Effector memory CD8-positive, alpha-beta T cell (primary cell): ENCODE results near the gene TEX261.
"Not testable (repeated sequence)": the region's sequence is repeated elsewhere in the genome, so short reads cannot be mapped to it uniquely, and the experiment has no call there.

Experiments used
- ATAC-seq: fragments of 150-1000 bp; cut with Tn5 transposase; replicated peaks from 2 replicates; pipeline ENCODE4 v1.10.0; 2021; ENCODE audit warnings: mild to moderate bottlenecking, moderate library complexity
- DNase-seq, 3 experiments: peaks; one replicate each; pipeline ENCODE4 v3.0.0; 2021
- H3K27ac Mint-ChIP-seq, 2 donors: one replicate each; pipeline ENCODE4 v1.8.0; 2022; ENCODE audit warnings: mild to moderate bottlenecking in 2 of 2, mixed read lengths in 2 of 2, moderate library complexity in 2 of 2
- H3K27me3 Mint-ChIP-seq, 2 donors: one replicate each; pipeline ENCODE4 v1.8.0; 2022; ENCODE audit warnings: mixed read lengths in 2 of 2
- H3K36me3 Mint-ChIP-seq: one replicate; pipeline ENCODE4 v1.8.0; 2022; ENCODE audit warnings: mild to moderate bottlenecking, moderate library complexity, mixed read lengths; ENCODE audit not compliant: insufficient read depth
- H3K4me1 Mint-ChIP-seq, 2 donors: one replicate each; pipeline ENCODE4 v1.8.0; 2022; ENCODE audit warnings: low read depth in 2 of 2, mixed read lengths in 2 of 2
- H3K4me3 Mint-ChIP-seq, 2 donors: one replicate each; pipeline ENCODE4 v1.8.0; 2022; ENCODE audit warnings: mild to moderate bottlenecking in 2 of 2, mixed read lengths in 2 of 2, moderate library complexity in 2 of 2
- H3K9me3 Mint-ChIP-seq, 2 donors: one replicate each; pipeline ENCODE4 v1.8.0; 2022; ENCODE audit warnings: mixed read lengths in 2 of 2
- total RNA-seq, 9 experiments: gene quantifications; one replicate each; lab custom pipeline; 2026; lab: John Stamatoyannopoulos, UW

TEX261 gene
- 21.5 to 76.2 (median 46.3) reads per million in 9 experiments for total RNA-seq

GRCh38 chr2:70994699-70995425, at the start of gene TEX261:
TEX261 (minus strand) TSS chr2:70994873; CDS start chr2:70994757, 116 bp downstream.
- Mint-ChIP-seq H3K4me3 (peak within 1 kb of the TSS; percentile 87 to 100), H3K36me3 (peaks cover 19% of the 10 kb centered on the region), H3K27me3 (no peaks in the 10 kb centered on the region), H3K27ac (peak within 1 kb of the TSS; percentile 74 to 95), H3K9me3 (no peaks in the 10 kb centered on the region), H3K4me1 (peaks cover 27 to 34% of the 10 kb centered on the region in 2 donors)
- peak; percentile 93 for ATAC-seq
- DNase-seq: peak; percentile 90 to 93 (median 92)

DNA sequence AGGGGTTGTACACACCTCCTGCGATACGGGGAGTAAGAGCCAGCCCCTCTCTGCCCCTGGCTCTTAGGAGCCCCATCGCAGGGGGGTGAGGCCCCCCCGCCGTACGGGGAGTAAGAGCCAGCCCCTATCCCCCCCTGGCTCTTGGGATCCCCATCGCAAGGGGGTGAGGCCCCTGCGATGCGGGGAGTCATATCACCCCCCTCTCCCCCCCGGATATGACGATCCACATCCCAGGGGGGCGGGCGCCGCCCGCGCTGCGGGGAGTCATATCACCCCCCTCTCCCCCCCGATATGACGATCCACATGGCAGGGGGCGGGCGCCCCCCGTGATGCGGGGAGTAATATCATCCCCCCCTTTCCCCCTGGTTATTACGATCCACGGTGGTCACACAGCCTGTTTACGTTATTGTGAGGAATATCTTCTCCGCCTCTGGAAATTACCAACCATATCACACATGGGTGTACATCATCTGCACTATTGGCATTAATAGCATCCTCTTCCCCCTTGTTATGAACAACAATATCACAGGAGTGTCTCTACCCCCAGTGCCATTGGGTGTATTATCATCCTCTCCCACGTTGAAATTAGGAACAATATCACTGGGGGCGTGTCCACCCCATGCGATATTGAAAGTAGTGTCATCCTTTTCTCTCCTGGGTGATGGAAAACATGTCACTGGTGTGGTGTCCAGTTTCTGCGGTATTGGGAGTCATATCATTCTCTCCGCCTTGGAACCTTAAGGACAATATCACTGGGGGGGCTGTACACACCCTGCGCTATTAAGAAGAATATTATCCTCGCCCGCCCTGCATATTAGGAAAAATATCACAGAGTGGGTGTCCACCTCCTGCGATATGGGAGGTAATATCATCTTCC, 49.1 kb upstream of the TEX261 start:
- no peaks in the 10 kb centered on the region for H3K9me3 Mint-ChIP-seq
- no peak for ATAC-seq
- H3K4me3 Mint-ChIP-seq: no peak overlapping the region
- H3K27ac Mint-ChIP-seq: no peak overlapping the region
- peaks cover 17 to 29% of the 10 kb centered on the region in 2 donors for H3K27me3 Mint-ChIP-seq
- H3K4me1 Mint-ChIP-seq: no peaks in the 10 kb centered on the region
- DNase-seq: no peak
- H3K36me3 Mint-ChIP-seq: no peaks in the 10 kb centered on the region

DNA sequence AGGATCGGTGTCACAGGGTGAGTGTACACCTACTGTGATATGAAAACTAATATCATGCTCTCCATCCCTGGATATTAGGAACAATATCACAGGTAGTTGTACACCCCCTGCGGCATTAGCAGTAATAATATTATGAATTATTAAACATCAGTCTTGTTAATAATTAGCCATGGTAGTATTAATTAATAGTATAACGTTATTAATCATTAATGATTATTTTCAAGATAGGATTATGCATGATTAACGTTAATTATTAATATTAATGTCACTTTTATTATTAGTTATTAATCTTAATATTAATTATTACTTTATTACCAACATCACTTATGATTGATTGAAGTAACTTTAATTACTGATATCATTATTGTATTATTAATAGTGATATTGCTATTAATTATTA, 47.6 kb upstream of the TEX261 start:
- Mint-ChIP-seq H3K4me3 (no peak overlapping the region), H3K9me3 (no peaks in the 10 kb centered on the region), H3K27me3 (peaks cover 27 to 43% of the 10 kb centered on the region in 2 donors), H3K4me1 (no peaks in the 10 kb centered on the region), H3K36me3 (no peaks in the 10 kb centered on the region), H3K27ac (no peak overlapping the region)
- DNase-seq (no peak), ATAC-seq (no peak)

DNA sequence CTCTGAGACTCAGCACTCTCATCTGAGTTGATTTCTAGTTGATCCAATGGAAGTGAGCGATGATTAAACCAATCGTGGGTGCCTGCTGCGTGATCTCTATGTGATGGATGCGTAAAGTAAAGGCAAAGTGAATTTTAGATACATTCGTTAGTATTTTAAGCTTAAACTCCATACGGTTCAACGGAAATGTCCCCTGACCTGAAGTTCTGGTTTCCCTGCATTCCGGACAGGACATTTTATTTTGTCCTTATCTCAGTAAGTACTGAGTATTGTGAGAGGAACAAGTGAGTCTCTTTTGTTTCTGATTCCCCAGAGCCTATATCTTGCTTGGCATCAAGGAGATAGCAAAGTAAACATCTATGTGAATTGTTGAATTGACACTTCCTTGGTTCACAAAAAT, 41.6 kb upstream of the TEX261 start:
- DNase-seq, H3K36me3 Mint-ChIP-seq, H3K4me1 Mint-ChIP-seq, ATAC-seq, H3K27ac Mint-ChIP-seq, H3K4me3 Mint-ChIP-seq, H3K9me3 Mint-ChIP-seq: not testable (repeated sequence)
- H3K27me3 Mint-ChIP-seq: peaks cover 57 to 71% of the 10 kb centered on the region in 2 donors

- not testable (repeated sequence) for H3K4me3 Mint-ChIP-seq, H3K4me1 Mint-ChIP-seq, ATAC-seq, H3K36me3 Mint-ChIP-seq, H3K9me3 Mint-ChIP-seq
- H3K27ac Mint-ChIP-seq: peak overlapping the region in 1 of 2 donors; percentile 16
- DNase-seq: peak; percentile 10 to 25 (median 15)
- H3K27me3 Mint-ChIP-seq: peaks cover 19 to 31% of the 10 kb centered on the region in 2 donors
These were observed 29.0 kb upstream of the TEX261 start for GRCh38 chr2:71023553-71024243.

- H3K27ac Mint-ChIP-seq, H3K36me3 Mint-ChIP-seq, ATAC-seq, H3K9me3 Mint-ChIP-seq, DNase-seq, H3K4me3 Mint-ChIP-seq, H3K4me1 Mint-ChIP-seq: not testable (repeated sequence)
- peaks cover 20 to 34% of the 10 kb centered on the region in 2 donors for H3K27me3 Mint-ChIP-seq
These were observed 26.7 kb upstream of the TEX261 start for GRCh38 chr2:71021394-71021793.

GRCh38 chr2:71019989-71020388, 25.3 kb upstream of the TEX261 start:
- not testable (repeated sequence) for DNase-seq, H3K27ac Mint-ChIP-seq, H3K9me3 Mint-ChIP-seq, H3K4me3 Mint-ChIP-seq, ATAC-seq, H3K4me1 Mint-ChIP-seq, H3K36me3 Mint-ChIP-seq
- H3K27me3 Mint-ChIP-seq: peaks cover 14 to 23% of the 10 kb centered on the region in 2 donors

- no peak for ATAC-seq
These were observed 24.0 kb upstream of the TEX261 start for GRCh38 chr2:71018625-71019024.

GRCh38 chr2:71011786-71012185, 17.1 kb upstream of the TEX261 start:
- not testable (repeated sequence) for H3K27ac Mint-ChIP-seq

More at GRCh38 chr2:71018625-71019024, 24.0 kb upstream of the TEX261 start:
- Mint-ChIP-seq H3K4me1 (peaks cover 5 to 6% of the 10 kb centered on the region in 2 donors), H3K27me3 (peaks cover 12 to 22% of the 10 kb centered on the region in 2 donors), H3K36me3 (peaks cover 2% of the 10 kb centered on the region), H3K4me3 (no peak overlapping the region), H3K9me3 (no peaks in the 10 kb centered on the region), H3K27ac (no peak overlapping the region)
- no peak for DNase-seq

DNA sequence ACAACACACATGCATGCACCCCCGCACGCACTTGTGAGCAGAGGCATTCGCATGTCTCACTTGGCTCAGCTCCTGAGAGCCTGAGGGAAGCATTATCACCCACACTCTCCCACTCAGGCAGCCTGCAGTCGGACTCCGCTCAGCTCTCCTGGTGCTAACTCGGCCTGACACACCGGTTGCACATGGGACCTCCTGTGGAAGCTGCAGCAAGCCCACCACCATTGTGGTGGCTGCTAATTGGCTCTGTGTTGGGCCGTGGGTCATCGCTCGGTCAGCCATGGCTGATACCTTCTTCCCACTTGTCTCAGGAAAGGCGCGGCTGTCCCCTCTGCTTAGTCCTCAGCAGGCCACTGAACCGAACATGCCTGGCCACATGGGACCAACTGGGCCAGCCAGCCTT, 13.7 kb upstream of the TEX261 start:
- DNase-seq (no peak), ATAC-seq (no peak)
- no peaks in the 10 kb centered on the region for H3K9me3 Mint-ChIP-seq
- no peak overlapping the region for H3K27ac Mint-ChIP-seq
- peaks cover 2 to 3% of the 10 kb centered on the region in 2 donors for H3K4me1 Mint-ChIP-seq
- H3K36me3 Mint-ChIP-seq: no peaks in the 10 kb centered on the region
- H3K4me3 Mint-ChIP-seq: no peak overlapping the region
- peaks cover 35 to 84% of the 10 kb centered on the region in 2 donors for H3K27me3 Mint-ChIP-seq

More at GRCh38 chr2:71011786-71012185, 17.1 kb upstream of the TEX261 start:
- DNase-seq, H3K36me3 Mint-ChIP-seq, H3K9me3 Mint-ChIP-seq, H3K4me3 Mint-ChIP-seq, H3K4me1 Mint-ChIP-seq, ATAC-seq: not testable (repeated sequence)
- H3K27me3 Mint-ChIP-seq: peaks cover 30 to 49% of the 10 kb centered on the region in 2 donors

DNA sequence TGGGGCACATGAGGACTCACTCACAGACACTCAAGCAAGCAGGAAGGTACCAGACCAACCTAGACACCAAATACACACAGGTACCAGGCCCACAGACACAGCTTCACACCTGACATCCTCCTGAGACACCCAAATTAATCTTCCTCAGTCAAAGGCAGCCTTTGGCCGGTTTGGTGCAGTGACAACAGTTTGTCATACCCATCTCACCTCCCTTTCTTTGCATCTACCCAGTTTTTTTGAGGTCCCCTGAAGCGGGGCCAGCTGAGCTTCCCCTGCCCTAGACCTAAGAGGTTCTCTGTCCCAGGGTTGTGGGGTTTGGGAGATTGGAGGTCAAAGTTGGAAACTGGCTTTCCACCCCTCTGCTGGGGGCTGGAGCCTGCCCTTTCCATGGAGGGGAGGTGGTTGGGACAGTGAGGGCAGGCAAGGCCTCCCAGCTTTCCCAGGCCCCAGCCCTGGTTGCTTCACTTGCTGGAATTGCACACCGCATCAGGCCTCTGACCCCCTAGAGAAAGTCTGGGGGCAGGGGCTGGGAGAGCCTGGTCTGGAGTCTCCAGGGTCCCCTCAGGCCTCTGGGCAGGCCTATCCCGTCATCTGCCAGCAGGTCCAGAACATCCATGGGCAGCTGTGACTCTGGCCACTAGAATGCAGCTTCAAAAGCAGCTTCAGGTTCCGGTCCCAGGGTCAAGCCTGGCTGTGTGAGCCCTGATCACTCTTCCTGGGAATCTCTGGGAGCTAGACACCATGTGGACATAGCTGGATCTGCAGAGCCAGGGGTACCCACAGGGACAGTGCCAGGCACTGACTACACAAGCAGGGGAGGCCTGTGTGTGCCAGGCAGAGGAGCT, 12.5 kb upstream of the TEX261 start:
- Mint-ChIP-seq H3K27ac (no peak overlapping the region), H3K4me3 (no peak overlapping the region), H3K4me1 (peaks cover 2 to 3% of the 10 kb centered on the region in 2 donors), H3K27me3 (peaks cover 32 to 85% of the 10 kb centered on the region in 2 donors), H3K9me3 (no peaks in the 10 kb centered on the region), H3K36me3 (no peaks in the 10 kb centered on the region)
- no peak for DNase-seq
- ATAC-seq: no peak

- Mint-ChIP-seq H3K27ac (no peak overlapping the region), H3K4me1 (peaks cover 0 to under 1% of the 10 kb centered on the region in 2 donors), H3K36me3 (no peaks in the 10 kb centered on the region), H3K4me3 (no peak overlapping the region), H3K9me3 (no peaks in the 10 kb centered on the region), H3K27me3 (peaks cover 23 to 76% of the 10 kb centered on the region in 2 donors)
- ATAC-seq (no peak), DNase-seq (no peak)
These were observed 11.7 kb upstream of the TEX261 start for GRCh38 chr2:71006323-71006722.
